NCI-H748 treated with DMSO at 0.1 percent for 48 hours (cell line): ENCODE data around the gene DLX6.

Experiments used
- DNase-seq: peaks from one replicate; lab custom pipeline; 2025; lab: John Stamatoyannopoulos, UW

The DLX6 gene

GRCh38 chr7:96995406-96996110 lies 9.8 kb upstream of the DLX6 start:
- no peak for DNase-seq

DNA sequence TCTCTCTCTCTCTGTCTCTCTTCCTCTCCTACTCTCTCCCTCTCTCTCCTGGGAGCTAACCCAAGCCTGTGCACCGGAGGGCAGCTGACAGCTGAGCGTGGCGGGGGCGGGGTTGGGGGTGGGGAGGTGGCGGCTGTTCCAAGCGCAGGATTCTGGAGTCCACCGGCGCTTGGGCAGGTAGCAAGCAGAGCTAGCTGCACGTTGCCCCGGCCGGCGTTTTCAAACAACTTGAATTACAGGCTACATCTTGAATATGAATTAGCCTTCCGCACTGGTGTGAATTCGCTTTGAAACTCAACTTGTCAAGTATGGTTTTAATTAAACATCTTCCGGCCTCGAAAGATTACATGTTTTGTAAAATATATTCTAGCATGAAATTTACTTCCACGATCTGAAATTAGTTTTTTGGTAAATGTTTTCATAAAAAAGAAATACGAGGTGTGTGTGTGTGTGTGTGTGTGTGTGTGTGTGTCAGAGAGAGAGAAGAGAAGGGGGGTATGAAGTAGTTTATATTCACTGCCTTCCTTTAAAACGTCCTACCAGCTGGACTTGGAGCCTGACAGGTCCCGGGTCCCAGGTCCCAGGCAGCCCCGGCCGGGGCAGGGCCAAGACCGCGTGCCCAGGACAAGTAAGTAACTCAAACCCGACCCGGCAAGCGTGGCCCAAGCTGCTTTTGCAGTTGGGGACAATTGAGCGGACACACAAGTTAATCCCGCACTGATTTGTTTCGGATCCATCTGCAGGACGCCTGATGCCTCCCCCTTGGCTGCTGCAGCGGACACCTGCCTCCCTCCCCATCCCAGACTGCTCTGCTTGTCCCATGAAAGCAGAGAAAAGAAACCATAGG lies 9.0 kb upstream of the DLX6 start:
- DNase-seq, result no peak

DNA sequence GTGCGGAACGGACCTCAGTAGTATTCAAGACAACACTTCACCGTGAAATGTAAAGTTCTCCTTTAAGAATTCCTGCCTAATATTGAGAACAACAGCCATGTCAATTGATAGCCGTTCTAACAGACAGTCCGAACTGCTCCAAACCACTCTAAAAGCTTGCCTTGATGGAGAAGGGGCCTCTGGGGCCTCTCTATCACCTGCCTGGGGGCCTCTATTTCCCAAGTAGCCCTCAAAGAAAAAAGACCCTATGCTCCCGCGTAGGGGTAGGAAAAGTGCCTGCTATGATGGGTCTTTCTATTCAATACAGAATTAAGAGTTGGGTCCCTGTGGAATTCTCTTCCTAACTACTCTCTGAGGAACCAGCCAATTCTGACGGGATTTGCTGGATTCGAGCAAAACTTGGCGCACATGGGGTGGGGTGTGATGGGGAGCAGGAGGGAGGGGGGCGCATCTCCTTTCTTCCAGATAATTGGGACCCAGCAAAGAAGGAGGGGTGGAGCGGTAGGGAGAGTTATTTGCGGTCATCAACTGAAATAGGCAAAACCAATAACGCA lies 8.3 kb upstream of the DLX6 start:
- no peak for DNase-seq

GRCh38 chr7:96997512-96998032 lies 7.8 kb upstream of the DLX6 start:
- no peak for DNase-seq

DNA sequence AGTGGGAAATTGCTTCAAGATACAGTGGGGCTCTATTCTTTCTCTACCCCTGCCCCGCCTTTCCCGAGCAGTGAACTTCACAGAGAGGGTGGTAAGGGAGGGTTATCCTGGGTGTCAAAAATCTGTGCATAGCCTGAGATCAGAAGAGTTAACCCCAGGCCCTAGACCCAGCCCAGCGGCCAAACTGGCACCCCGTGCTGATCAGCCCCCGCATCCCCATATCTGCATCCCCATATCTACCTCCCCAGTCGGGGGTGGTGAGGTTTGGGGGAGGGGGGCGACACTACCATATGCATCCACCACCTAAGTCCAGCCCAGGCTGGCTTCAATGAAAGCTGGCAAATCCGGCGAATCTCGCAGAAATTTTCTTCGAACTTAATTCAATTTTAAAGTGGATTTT lies 7.0 kb upstream of the DLX6 start:
- no peak for DNase-seq

GRCh38 chr7:96998744-96999143 lies 6.6 kb upstream of the DLX6 start:
- DNase-seq, result no peak

DNA sequence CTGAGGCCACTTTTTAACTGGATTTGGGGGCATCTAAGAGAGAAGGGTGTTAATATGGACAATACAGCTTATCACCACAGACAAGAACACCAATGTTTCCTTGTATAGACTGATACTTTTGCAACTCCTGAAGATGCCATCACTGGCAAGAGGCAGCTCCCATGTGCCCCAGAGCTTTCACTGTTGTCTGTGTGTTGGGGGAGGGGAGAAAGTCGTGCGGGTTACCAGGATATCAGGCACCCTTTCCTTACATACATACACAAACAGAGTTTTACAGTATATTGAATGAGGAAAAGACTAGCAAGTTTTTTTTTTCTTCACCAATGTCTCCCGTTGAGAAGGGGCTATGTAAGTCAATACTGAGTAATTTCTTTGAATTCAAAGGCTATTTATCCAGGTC lies 4.1 kb upstream of the DLX6 start:
- DNase-seq, result no peak

DNA sequence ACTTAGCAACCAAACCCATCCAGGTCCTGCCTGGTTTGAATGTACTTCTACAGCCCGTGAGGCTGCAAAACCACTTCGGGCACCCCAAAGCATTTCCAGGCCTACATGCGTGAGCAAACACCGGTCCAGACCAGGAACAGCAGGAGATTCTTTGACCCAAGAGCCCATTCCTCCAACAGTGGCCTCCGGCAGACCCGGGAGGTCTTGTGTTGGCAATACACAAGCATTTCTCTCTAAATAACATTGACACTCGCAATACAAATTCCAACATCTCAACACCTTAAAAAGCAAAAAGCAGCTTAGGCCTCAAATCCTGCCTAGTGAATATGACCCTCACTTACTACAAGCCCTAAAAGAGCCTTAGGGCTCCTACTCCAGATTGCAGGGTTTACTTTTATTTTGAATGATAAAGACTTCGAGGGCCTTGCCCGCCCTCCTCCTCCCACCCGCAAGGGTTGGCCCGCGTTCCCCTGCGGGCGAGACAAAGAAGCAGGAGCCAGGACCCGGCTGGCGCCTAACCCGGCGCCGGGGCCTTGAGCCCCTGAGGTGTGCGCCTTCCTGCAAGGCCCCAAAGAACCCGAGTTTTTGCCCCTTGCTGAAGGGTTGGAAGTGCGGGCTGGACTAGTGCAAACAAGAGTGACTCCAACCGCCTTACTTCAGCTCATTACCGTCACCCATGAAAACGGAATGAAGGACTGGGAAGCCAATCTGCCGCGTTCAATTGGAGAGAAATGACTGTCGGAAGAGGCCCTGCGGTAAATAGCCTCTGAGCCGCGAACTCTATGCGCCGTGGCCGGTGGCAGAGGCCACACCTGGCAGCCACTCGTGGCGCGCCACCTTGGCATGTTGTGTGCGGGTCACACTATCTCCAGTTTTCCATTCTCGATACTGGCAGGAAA lies 3.4 kb upstream of the DLX6 start:
- DNase-seq, result no peak

GRCh38 chr7:97002555-97003261 lies 2.6 kb upstream of the DLX6 start:
- DNase-seq, result no peak

DNA sequence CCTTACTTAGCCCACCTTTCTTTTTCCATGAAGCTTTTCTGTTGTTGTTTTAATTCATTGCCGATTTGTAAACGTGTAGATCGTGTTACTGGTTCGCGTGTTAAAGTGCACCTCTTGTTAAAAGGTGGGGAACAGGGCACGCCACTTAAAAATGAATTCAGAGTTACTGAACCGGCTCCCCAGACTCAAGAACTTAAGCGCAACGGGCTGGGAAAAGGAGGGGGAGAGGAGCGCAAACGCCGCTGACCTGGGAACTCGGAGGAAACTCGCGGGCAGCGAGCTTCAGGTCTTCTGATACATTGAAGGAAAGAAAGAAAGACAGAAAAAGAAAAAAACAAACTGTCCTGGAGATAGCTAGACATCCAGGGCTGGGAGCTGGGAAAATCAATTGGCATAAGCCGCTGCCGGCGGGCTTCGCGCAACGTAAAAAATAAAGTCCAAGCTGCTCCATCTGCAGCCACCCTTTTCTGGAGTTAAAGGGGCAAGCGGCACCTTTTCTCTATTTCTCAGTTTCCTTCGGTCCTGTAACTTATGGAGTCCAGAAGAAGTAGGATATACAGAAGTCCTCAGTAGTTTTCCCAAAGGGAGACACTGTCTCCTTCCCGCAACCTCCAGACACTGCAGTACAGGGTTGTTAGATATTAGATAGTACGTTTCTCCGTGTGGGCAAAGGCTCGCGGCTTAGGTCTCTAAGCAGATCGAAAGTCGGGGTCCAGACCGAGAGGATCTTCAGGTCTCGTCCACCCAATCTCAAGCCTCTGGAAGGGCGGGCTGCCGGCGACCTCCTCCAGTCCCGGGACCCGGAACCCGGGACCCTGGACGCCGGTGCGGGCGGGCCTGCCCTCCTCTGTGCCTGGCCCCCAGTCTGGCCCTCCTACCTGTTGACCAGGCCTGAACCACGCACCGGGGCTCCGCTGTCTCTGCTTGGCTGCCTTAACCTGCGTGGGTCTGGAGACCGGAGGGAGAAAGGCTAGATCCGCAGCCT lies 1.8 kb upstream of the DLX6 start:
- DNase-seq, result no peak

GRCh38 chr7:97004247-97005182 lies 838 bp upstream of the DLX6 start:
- DNase-seq, result peak; percentile 98

DNA sequence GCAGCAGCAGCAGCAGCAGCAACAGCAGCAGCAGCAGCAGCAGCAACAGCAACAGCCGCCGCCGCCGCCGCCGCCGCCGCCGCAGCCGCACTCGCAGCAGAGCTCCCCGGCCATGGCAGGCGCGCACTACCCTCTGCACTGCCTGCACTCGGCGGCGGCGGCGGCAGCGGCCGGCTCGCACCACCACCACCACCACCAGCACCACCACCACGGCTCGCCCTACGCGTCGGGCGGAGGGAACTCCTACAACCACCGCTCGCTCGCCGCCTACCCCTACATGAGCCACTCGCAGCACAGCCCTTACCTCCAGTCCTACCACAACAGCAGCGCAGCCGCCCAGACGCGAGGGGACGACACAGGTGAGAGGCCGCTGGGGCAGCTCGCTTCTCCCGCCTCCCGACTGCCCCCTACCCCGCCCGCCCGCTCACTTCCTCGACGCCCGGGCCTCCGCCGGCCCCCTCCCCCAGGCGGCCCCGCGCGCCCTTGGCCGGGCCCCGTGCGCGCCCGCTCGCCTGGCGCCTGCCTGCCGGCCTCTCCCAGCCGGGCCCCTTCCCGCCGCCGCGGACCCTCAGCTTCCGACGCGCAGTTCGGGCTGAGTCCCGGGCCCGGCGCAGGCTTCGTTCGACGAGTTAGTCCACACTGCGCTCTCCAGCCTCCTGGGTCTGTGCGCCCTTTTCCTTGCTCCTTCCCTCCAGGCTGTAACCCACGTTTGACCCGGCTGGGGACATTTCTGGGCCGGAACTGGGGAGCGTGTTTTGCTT lies 882 bp downstream of the DLX6 start:
- DNase-seq, result no peak

- DNase-seq, result no peak
Observed at GRCh38 chr7:97006816-97007582, 1.6 kb downstream of the DLX6 start.

GRCh38 chr7:97007583-97007861 lies 2.2 kb downstream of the DLX6 start:
- no peak for DNase-seq

DNA sequence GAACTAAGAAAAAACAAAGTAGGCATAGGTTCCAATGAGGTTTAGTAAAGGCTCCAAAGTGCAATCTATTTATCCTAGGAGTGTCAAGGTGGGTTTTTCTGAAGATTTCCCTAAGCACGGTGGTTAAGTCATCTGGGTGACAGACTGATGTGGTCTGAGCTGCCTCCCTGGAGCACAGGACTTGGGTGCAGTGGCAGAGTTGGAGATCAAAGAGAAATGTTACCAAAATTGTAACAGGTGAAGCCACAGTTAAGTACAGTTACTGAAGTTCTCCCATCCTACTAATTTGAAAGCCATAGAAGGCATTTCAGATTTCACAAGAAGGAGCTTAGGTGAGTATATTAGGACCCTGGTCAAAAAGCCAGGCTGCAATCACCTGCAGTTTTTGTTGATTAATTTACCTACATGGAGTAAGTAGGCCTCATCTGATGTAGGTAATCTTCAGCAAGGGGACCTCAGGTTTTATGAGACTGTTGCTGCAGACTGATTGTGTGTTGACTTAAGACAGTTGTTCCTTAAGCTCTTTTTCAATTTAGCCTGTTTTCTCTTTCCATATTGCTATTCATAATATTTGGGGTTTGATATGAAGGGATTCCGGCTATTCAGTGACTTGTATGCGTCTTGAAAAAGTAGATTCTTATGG lies 3.0 kb downstream of the DLX6 start:
- DNase-seq, result no peak

GRCh38 chr7:97009753-97010732 lies 4.7 kb downstream of the DLX6 start:
- DNase-seq, result no peak
